Osteoblast (primary cell): ENCODE data around the gene SCAF1. TPM values are rescaled to one million over a fixed set of nuclear protein-coding genes. Genes with fewer than 3 reads are reported as not detected.

ENCODE experiments used
- DNase-seq: peaks from one replicate; pipeline ENCODE4 v3.0.0; 2011; ENCODE audit warnings: low spot score, mixed read lengths; ENCODE audit not compliant: insufficient read length; ENCODE audit errors: missing footprints
- H2AFZ ChIP-seq: 2 replicates; pipeline ENCODE4 v1.6.0; 2011; ENCODE audit warnings: mild to moderate bottlenecking, low read length
- H3K27ac ChIP-seq: 2 replicates; pipeline ENCODE4 v1.5.1; 2011; ENCODE audit warnings: mild to moderate bottlenecking, low read depth, low read length, moderate library complexity
- H3K27me3 ChIP-seq: 2 replicates; pipeline ENCODE4 v1.6.0; 2012; ENCODE audit warnings: mild to moderate bottlenecking, control low read depth, inconsistent platforms, low read length, moderate library complexity; ENCODE audit not compliant: insufficient read depth
- H3K36me3 ChIP-seq: 2 replicates; pipeline ENCODE4 v1.5.1; 2011; ENCODE audit warnings: mild to moderate bottlenecking, low read length, control low read depth, moderate library complexity; ENCODE audit not compliant: insufficient read depth
- H3K4me1 ChIP-seq: 2 replicates; pipeline ENCODE4 v1.5.1; 2011; ENCODE audit warnings: mild to moderate bottlenecking, low read length, control low read depth, moderate library complexity; ENCODE audit not compliant: insufficient read depth
- H3K4me2 ChIP-seq: 2 replicates; pipeline ENCODE4 v1.6.0; 2011; ENCODE audit warnings: mild to moderate bottlenecking, low read length; ENCODE audit not compliant: insufficient read depth
- H3K4me3 ChIP-seq: fragments of 200-600 bp; sonication (generic); 3 replicates; pipeline ENCODE4 v1.5.1; 2012; ENCODE audit warnings: mild to moderate bottlenecking, low read length, inconsistent platforms; ENCODE audit not compliant: insufficient read depth
- H3K79me2 ChIP-seq: 2 replicates; pipeline ENCODE4 v1.6.0; 2012; ENCODE audit warnings: mild to moderate bottlenecking, low read length, control low read depth, inconsistent platforms; ENCODE audit not compliant: insufficient read depth
- H3K9me3 ChIP-seq: 2 replicates; pipeline ENCODE4 v1.5.1; 2011; ENCODE audit warnings: low read depth, low read length, control low read depth
- H4K20me1 ChIP-seq: 2 replicates; pipeline ENCODE4 v1.6.0; 2012; ENCODE audit warnings: mild to moderate bottlenecking, low read length, control low read depth; ENCODE audit not compliant: insufficient read depth
- total RNA-seq: library from RNA; depleted of rRNA; stranded (reverse); fragments of >200 nt; gene quantifications from 2 replicates; pipeline ENCODE4 v1.2.3, GENCODE V29; 2012
- TF ChIP-seq, protein P1 (sequence below): IDR thresholded peaks from 2 replicates; pipeline ENCODE4 v1.5.1; 2011; ENCODE audit warnings: mild to moderate bottlenecking, low read depth, low read length, moderate library complexity; ENCODE audit errors: extremely low read depth

Gene SCAF1
- total RNA-seq, 1 donor, result 14.8 TPM

DNA sequence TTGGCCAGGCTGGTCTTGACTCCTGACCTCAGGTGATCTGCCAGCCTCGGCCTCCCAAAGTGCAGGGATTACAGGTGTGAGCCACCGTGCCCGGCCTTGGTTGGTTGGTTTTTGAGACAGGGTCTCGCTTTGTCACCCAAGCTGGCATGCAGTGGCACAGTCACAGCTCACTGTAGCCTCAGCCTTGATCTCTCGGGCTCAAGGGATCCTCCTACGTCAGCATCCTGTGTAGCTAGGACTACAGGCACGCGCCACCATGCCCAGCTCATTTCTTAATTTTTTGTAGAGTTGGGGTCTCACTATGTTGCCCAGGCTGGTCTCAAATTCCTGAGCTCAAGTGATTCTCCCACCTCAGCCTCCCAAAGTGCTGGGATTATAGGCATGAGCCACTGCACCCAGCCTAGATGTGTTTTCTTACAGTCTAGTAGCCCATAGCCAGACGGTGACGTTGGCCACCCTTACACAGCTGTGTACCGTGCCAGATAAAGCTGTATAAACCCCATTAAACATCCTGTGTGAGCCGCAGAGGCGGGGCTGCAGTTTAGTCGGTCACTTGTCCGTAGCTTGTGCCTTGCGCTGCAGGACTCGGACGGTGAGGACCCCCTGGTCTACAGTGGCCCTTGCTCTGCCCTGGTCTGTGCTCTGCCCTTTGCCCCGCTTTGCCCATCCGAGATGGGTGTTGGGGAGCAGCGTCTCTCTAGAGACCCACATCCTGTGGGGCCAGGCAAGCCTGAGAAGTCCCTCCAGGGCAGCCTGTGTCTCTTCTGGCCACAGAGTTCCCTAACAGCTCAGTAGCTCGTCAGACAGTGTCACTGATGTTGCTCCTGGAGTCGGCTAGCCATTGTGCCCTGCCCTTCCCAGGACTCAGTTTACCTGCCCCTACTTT, 13.8 kb downstream of the SCAF1 start:
- Histone ChIP-seq H3K4me2 (no peak overlapping the region), H3K27ac (no peak overlapping the region), H4K20me1 (peaks cover 13% of the 10 kb centered on the region), H3K4me1 (no peaks in the 10 kb centered on the region), H3K27me3 (no peaks in the 10 kb centered on the region), H3K9me3 (no peaks in the 10 kb centered on the region), H2AFZ (no peak overlapping the region), H3K36me3 (peaks cover 65% of the 10 kb centered on the region), H3K79me2 (peaks cover 19% of the 10 kb centered on the region), H3K4me3 (no peak overlapping the region)
- TF ChIP-seq, protein P1, sequence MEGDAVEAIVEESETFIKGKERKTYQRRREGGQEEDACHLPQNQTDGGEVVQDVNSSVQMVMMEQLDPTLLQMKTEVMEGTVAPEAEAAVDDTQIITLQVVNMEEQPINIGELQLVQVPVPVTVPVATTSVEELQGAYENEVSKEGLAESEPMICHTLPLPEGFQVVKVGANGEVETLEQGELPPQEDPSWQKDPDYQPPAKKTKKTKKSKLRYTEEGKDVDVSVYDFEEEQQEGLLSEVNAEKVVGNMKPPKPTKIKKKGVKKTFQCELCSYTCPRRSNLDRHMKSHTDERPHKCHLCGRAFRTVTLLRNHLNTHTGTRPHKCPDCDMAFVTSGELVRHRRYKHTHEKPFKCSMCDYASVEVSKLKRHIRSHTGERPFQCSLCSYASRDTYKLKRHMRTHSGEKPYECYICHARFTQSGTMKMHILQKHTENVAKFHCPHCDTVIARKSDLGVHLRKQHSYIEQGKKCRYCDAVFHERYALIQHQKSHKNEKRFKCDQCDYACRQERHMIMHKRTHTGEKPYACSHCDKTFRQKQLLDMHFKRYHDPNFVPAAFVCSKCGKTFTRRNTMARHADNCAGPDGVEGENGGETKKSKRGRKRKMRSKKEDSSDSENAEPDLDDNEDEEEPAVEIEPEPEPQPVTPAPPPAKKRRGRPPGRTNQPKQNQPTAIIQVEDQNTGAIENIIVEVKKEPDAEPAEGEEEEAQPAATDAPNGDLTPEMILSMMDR, result no peak
- no peak for DNase-seq

- no peaks in the 10 kb centered on the region for H3K4me1 ChIP-seq
- H3K27me3 ChIP-seq, result no peaks in the 10 kb centered on the region
- peaks cover 13% of the 10 kb centered on the region for H4K20me1 ChIP-seq
- no peak for DNase-seq
- peaks cover 71% of the 10 kb centered on the region for H3K36me3 ChIP-seq
- H3K79me2 ChIP-seq, result peaks cover 19% of the 10 kb centered on the region
- TF ChIP-seq, protein P1, result no peak
- H3K27ac ChIP-seq, result no peak overlapping the region
- H3K9me3 ChIP-seq, result no peaks in the 10 kb centered on the region
- no peak overlapping the region for H3K4me2 ChIP-seq
- H3K4me3 ChIP-seq, result no peak overlapping the region
- H2AFZ ChIP-seq, result no peak overlapping the region
These were observed 14.6 kb downstream of the SCAF1 start for GRCh38 chr19:49656456-49657109.

DNA sequence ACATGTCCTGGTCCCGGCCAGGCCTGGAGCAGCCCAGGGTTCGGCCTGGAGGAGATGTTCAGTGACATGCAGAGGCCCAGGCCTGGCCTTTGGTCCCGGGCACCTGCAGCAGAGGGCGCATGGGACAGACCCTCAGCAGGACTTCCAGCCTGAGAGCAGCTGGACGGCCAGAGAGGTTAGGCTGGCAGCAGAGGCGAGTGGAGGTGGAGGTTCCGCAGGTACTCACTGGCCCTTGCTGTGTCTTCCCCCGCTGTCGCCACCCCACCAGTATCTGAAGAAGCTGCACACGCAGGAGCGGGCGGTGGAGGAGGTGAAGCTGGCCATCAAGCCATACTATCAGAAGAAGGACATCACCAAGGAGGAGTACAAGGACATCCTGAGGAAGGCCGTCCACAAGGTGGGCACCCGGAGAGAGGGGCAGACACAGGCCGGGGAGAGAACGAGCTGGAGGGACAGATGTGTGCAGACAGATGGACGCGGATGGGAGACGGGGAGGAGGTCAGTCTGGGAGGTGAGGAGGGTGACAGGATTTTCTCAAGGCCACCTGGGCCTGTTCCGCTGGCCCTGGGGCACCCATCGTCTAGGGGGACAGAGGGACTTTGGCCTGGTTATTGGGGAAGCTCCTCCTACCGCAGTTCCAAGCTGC, 15.6 kb downstream of the SCAF1 start:
- Histone ChIP-seq H2AFZ (no peak overlapping the region), H3K9me3 (no peaks in the 10 kb centered on the region), H3K79me2 (peaks cover 19% of the 10 kb centered on the region), H4K20me1 (peaks cover 13% of the 10 kb centered on the region), H3K27me3 (no peaks in the 10 kb centered on the region), H3K4me3 (no peak overlapping the region), H3K4me1 (no peaks in the 10 kb centered on the region), H3K27ac (no peak overlapping the region), H3K4me2 (no peak overlapping the region), H3K36me3 (peaks cover 75% of the 10 kb centered on the region)
- no peak for DNase-seq
- TF ChIP-seq, protein P1, result no peak

DNA sequence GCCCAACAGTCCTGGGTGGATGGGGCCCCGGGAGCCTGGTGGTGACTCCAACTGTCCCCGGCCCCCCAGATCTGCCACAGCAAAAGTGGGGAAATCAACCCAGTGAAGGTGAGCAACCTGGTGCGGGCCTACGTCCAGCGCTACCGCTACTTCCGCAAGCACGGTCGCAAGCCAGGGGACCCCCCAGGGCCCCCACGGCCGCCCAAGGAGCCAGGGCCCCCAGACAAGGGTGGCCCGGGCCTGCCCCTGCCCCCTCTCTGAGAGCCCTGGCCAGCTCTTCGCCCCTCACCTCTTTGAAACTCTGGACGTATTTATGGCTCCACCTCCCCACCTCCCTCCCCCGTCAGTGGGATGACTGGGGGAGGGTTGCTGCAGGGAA, 16.1 kb downstream of the SCAF1 start:
- Histone ChIP-seq H2AFZ (no peak overlapping the region), H3K4me1 (no peaks in the 10 kb centered on the region), H4K20me1 (peaks cover 13% of the 10 kb centered on the region), H3K4me3 (no peak overlapping the region), H3K27me3 (no peaks in the 10 kb centered on the region), H3K4me2 (no peak overlapping the region), H3K27ac (no peak overlapping the region), H3K36me3 (peaks cover 76% of the 10 kb centered on the region), H3K79me2 (peaks cover 19% of the 10 kb centered on the region), H3K9me3 (no peaks in the 10 kb centered on the region)
- DNase-seq, result no peak
- TF ChIP-seq, protein P1, result no peak
